ENCODE data around the gene INAFM2. TPM values are rescaled to one million over a fixed set of nuclear protein-coding genes. Genes with fewer than 3 reads are reported as not detected.

The INAFM2 gene
- total RNA-seq, 1 experiment from 2014 or later, result 8.8 TPM

- Histone ChIP-seq H3K27me3 (ENCODE audit: insufficient read depth, low read length) (no peaks in the 10 kb centered on the region), H2AFZ (ENCODE audit: low read depth, low read length, poor library complexity, severe bottlenecking) (peak within 1 kb of the TSS; percentile 54), H3K36me3 (ENCODE audit: control insufficient read depth in 1 of 2, insufficient read depth in 2 of 2, low read length in 2 of 2) (no peaks in the 10 kb centered on the region), H3K9ac (ENCODE audit: low read length) (no peak within 1 kb of the TSS), H3K4me1 (ENCODE audit: control insufficient read depth in 1 of 2, insufficient read depth in 2 of 2, low read length in 2 of 2) (peaks cover 17 to 30% of the 10 kb centered on the region in 2 experiments), H4K20me1 (ENCODE audit: insufficient read depth) (no peaks in the 10 kb centered on the region), H3K4me2 (ENCODE audit: low read length) (peak within 1 kb of the TSS; percentile 83), H3K9me2 (ENCODE audit: insufficient read depth) (no peaks in the 10 kb centered on the region), H3K79me2 (ENCODE audit: insufficient read depth, low read length) (no peaks in the 10 kb centered on the region), H3K9me3 (ENCODE audit: control insufficient read depth in 1 of 2, insufficient read depth in 1 of 2, low read depth in 1 of 2, low read length in 2 of 2) (no peaks in the 10 kb centered on the region), H3K4me3 (replicated peaks in 1 of 2; ENCODE audit: low read depth in 1 of 2, low read length in 2 of 2) (peak within 1 kb of the TSS; percentile 65 to 67), H3K27ac (ENCODE audit: low read depth, low read length) (peak within 1 kb of the TSS; percentile 8; the same call in 1 of the 2 replicates)
- BruUV-seq (replicated peaks), result no TSS peak
- RAD21 ChIA-PET (ENCODE audit: low non-redundant PET in 1 of 2, low total read pairs in 2 of 2, uncharacterized antibody in 2 of 2, unreplicated experiment in 2 of 2), result no interaction called here
- POLR2A ChIA-PET, result interaction anchor here (1.0 kb wide), 1 partner anchor 17 kb away, joined by 3 read pairs; the partner anchor contains the start of gene CCDC9B
- intact Hi-C loops (cut with micrococcal nuclease), result no loop called here
- DNase-seq (ENCODE audit: low read depth, low spot score) (peak; percentile 51), ATAC-seq (peak; percentile 88)
- CTCF ChIA-PET, result interaction anchor here (5.2 kb wide), 1 partner anchor 14 kb away, joined by 22 read pairs; no protein-coding TSS in a partner anchor
- TF ChIP-seq ZFX (IDR thresholded peaks at IDR 0.05), result no peak
- TF ChIP-seq TCF7L2 (IDR thresholded peaks at IDR 0.05; ENCODE audit: borderline replicate concordance, extremely low read depth, insufficient read depth, insufficient read length), result peak; percentile 13
- TF ChIP-seq CEBPB (IDR thresholded peaks at IDR 0.05; ENCODE audit: low read depth), result no peak
- no peak for TF ChIP-seq CTCF (IDR thresholded peaks at IDR 0.05 in 2 of 3, conservative IDR thresholded peaks at IDR 0.05 in 1 of 3; ENCODE audit: borderline replicate concordance in 1 of 3, insufficient read depth in 1 of 3, low read depth in 2 of 3, low read length in 2 of 3)
- no peak for TF ChIP-seq CBX3 (IDR thresholded peaks at IDR 0.05; ENCODE audit: low read depth)
- TF ChIP-seq POLR2AphosphoS5 (IDR thresholded peaks at IDR 0.05; ENCODE audit: low read depth, low read length), result 0 out of 2 replicates have a peak, but pooled peaks have one; percentile 29
- TF ChIP-seq EZH2 (IDR thresholded peaks at IDR 0.05), result no peak
- TF ChIP-seq SIN3A (IDR thresholded peaks at IDR 0.05; ENCODE audit: low read depth), result peak; percentile 48; the same call in 1 of the 2 replicates
- no peak for TF ChIP-seq FOSL1 (IDR thresholded peaks at IDR 0.05; ENCODE audit: low read depth)
- TF ChIP-seq ZBTB33 (IDR thresholded peaks at IDR 0.05; ENCODE audit: extremely low read depth, insufficient replicate concordance, low read length), result no peak
- TF ChIP-seq ATF3 (IDR thresholded peaks at IDR 0.05), result no peak
- peak; percentile 68 for TF ChIP-seq REST (IDR thresholded peaks at IDR 0.05; ENCODE audit: low read depth)
- no peak for TF ChIP-seq EZH2phosphoT487 (IDR thresholded peaks at IDR 0.05; ENCODE audit: borderline replicate concordance)
- no peak for TF ChIP-seq EGR1 (IDR thresholded peaks at IDR 0.05; ENCODE audit: low read depth)
- no peak for TF ChIP-seq RAD21 (IDR thresholded peaks at IDR 0.05; ENCODE audit: low read depth)
- no peak for TF ChIP-seq ZNF274 (IDR thresholded peaks at IDR 0.05; ENCODE audit: low read depth, low read length)
- peak; percentile 54 for TF ChIP-seq MAX (IDR thresholded peaks at IDR 0.05)
- TF ChIP-seq JUND (IDR thresholded peaks at IDR 0.05), result no peak
- no peak for TF ChIP-seq SRF (IDR thresholded peaks at IDR 0.05; ENCODE audit: low read depth)
Observed at GRCh38 chr15:40357723-40358470, 34.4 kb downstream of the INAFM2 start, which contains the start of gene DISP2. TSS of gene DISP2 (plus strand) at chr15:40358219. CDS start at chr15:40358322, 103 bp downstream.

All from HCT116 (cell line).